Astrocyte (in vitro differentiated cells and primary cell): ENCODE data around the gene RANBP17. TPM values are rescaled to one million over a fixed set of nuclear protein-coding genes. Genes with fewer than 3 reads are reported as not detected.

ENCODE experiments used
- DNase-seq: peaks from one replicate; pipeline ENCODE4 v3.0.0-alpha.2; 2010; ENCODE audit warnings: low read depth
- FAIRE-seq: peaks from 2 replicates; lab custom pipeline; 2011; peaks lifted over from hg19 to GRCh38; lab: Jason Lieb, UNC
- H2AFZ ChIP-seq: 2 replicates; pipeline ENCODE4 v1.6.0; 2012; ENCODE audit warnings: low read depth, low read length, inconsistent platforms
- H3K27ac ChIP-seq: 2 replicates; pipeline ENCODE4 v1.5.1; 2011; ENCODE audit warnings: low read depth, low read length, inconsistent platforms
- H3K27me3 ChIP-seq: 2 replicates; pipeline ENCODE4 v1.6.0; 2011; ENCODE audit warnings: low read length, inconsistent platforms; ENCODE audit not compliant: insufficient read depth
- H3K36me3 ChIP-seq: 2 replicates; pipeline ENCODE4 v1.5.1; 2011; ENCODE audit warnings: low read length, inconsistent platforms; ENCODE audit not compliant: insufficient read depth
- H3K4me1 ChIP-seq: 2 replicates; pipeline ENCODE4 v1.5.1; 2011; ENCODE audit warnings: low read length, inconsistent platforms; ENCODE audit not compliant: insufficient read depth
- H3K4me2 ChIP-seq: 2 replicates; pipeline ENCODE4 v1.6.0; 2012; ENCODE audit warnings: low read length, inconsistent platforms
- H3K4me3 ChIP-seq: 2 replicates; pipeline ENCODE4 v1.5.1; 2011; ENCODE audit warnings: low read depth, mild to moderate bottlenecking, low read length, inconsistent platforms; ENCODE audit not compliant: insufficient read depth
- H3K79me2 ChIP-seq: 2 replicates; pipeline ENCODE4 v1.6.0; 2012; ENCODE audit warnings: mild to moderate bottlenecking, low read length, inconsistent platforms; ENCODE audit not compliant: insufficient read depth
- H3K9ac ChIP-seq: 2 replicates; pipeline ENCODE4 v1.6.0; 2012; ENCODE audit warnings: mild to moderate bottlenecking, low read length, inconsistent platforms
- H3K9me3 ChIP-seq: 2 replicates; pipeline ENCODE4 v1.5.1; 2012; ENCODE audit warnings: low read depth, mild to moderate bottlenecking, low read length, inconsistent platforms; ENCODE audit not compliant: insufficient read depth
- H4K20me1 ChIP-seq: 2 replicates; pipeline ENCODE4 v1.6.0; 2012; ENCODE audit warnings: low read length, inconsistent platforms; ENCODE audit not compliant: insufficient read depth
- H3K27ac Mint-ChIP-seq: one replicate; pipeline ENCODE4 v1.8.0; 2021; ENCODE audit warnings: mild to moderate bottlenecking, mixed read lengths; ENCODE audit not compliant: unreplicated experiment
- H3K27me3 Mint-ChIP-seq: one replicate; pipeline ENCODE4 v1.8.0; 2021; ENCODE audit warnings: low read depth, mixed read lengths; ENCODE audit not compliant: unreplicated experiment
- H3K36me3 Mint-ChIP-seq: one replicate; pipeline ENCODE4 v1.8.0; 2021; ENCODE audit warnings: low read depth, mixed read lengths; ENCODE audit not compliant: unreplicated experiment
- H3K4me1 Mint-ChIP-seq: one replicate; pipeline ENCODE4 v1.8.0; 2021; ENCODE audit warnings: low read depth, mixed read lengths; ENCODE audit not compliant: unreplicated experiment
- H3K4me3 Mint-ChIP-seq: one replicate; pipeline ENCODE4 v1.8.0; 2021; ENCODE audit warnings: mild to moderate bottlenecking, moderate library complexity, mixed read lengths; ENCODE audit not compliant: unreplicated experiment
- H3K9me3 Mint-ChIP-seq: one replicate; pipeline ENCODE4 v1.8.0; 2021; ENCODE audit warnings: mild to moderate bottlenecking, mixed read lengths; ENCODE audit not compliant: unreplicated experiment
- EZH2 ChIP-seq: IDR thresholded peaks from 2 replicates; pipeline ENCODE4 v1.6.1; 2012; ENCODE audit warnings: mild to moderate bottlenecking, low read length, inconsistent platforms; ENCODE audit not compliant: insufficient read depth
- total RNA-seq: library from RNA; stranded (reverse); gene quantifications from 2 replicates; pipeline ENCODE4 v1.2.1, GENCODE V29; 2021
- TF ChIP-seq, protein P1 (sequence below): IDR thresholded peaks from 2 replicates; pipeline ENCODE4 v1.5.1; 2011; ENCODE audit warnings: low read depth, mild to moderate bottlenecking, inconsistent platforms, low read length, moderate library complexity; ENCODE audit not compliant: insufficient read depth

The RANBP17 gene
- total RNA-seq, 1 donor from 2014 or later = 16.2 TPM

DNA sequence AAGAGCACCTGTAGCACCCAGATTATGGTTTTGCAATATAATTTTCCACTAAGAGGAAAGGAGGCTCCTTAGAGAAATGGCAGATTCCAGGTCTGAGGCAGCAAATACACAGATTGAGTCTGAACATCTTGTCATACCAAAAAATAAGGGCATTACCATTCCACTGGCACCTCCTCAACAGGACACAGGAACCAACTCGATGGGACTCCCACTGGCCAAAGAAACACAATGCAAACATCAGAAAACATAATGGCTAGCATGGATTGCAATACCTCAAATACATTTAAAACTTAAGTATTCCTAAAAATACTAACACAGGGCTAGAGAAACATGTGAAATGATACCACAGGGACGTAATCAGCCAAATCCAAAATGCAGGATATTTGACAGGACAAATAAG, 12.4 kb upstream of the RANBP17 start:
- Histone ChIP-seq H3K4me1 (no peaks in the 10 kb centered on the region), H3K9me3 (no peaks in the 10 kb centered on the region), H3K4me3 (no peak overlapping the region), H3K9ac (no peak overlapping the region), H3K79me2 (no peaks in the 10 kb centered on the region), H2AFZ (no peak overlapping the region), H3K36me3 (no peaks in the 10 kb centered on the region), H3K27me3 (no peaks in the 10 kb centered on the region), H3K4me2 (no peak overlapping the region), H3K27ac (no peak overlapping the region), H4K20me1 (no peaks in the 10 kb centered on the region)
- H3K9me3 Mint-ChIP-seq = no peaks in the 10 kb centered on the region
- no peak for DNase-seq
- no peak overlapping the region for H3K27ac Mint-ChIP-seq
- no peak for TF ChIP-seq EZH2
- TF ChIP-seq, protein P1, sequence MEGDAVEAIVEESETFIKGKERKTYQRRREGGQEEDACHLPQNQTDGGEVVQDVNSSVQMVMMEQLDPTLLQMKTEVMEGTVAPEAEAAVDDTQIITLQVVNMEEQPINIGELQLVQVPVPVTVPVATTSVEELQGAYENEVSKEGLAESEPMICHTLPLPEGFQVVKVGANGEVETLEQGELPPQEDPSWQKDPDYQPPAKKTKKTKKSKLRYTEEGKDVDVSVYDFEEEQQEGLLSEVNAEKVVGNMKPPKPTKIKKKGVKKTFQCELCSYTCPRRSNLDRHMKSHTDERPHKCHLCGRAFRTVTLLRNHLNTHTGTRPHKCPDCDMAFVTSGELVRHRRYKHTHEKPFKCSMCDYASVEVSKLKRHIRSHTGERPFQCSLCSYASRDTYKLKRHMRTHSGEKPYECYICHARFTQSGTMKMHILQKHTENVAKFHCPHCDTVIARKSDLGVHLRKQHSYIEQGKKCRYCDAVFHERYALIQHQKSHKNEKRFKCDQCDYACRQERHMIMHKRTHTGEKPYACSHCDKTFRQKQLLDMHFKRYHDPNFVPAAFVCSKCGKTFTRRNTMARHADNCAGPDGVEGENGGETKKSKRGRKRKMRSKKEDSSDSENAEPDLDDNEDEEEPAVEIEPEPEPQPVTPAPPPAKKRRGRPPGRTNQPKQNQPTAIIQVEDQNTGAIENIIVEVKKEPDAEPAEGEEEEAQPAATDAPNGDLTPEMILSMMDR = no peak
- no peaks in the 10 kb centered on the region for H3K27me3 Mint-ChIP-seq
- no peaks in the 10 kb centered on the region for H3K36me3 Mint-ChIP-seq
- peaks cover 2% of the 10 kb centered on the region for H3K4me1 Mint-ChIP-seq
- no peak for FAIRE-seq
- H3K4me3 Mint-ChIP-seq = no peak overlapping the region

DNA sequence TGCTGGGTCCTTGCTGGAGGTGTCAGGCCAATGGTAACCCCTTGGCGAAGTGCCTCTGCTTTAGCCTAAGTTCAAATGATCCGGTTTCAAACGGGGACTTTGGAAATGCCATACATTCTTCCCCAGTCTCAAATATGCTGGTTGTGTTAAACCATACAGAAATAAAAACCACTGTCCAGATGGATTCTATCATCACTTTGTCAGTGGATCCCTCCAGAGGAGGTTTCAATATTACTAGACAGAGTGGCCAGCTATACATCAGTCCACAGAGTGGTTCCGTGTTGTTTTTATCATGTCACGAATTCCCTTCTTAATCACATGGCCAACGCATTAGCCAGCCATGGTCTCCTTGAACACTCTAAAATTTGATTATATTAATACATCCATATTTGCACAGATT, 7.3 kb upstream of the RANBP17 start:
- H3K79me2 ChIP-seq = no peaks in the 10 kb centered on the region
- no peak overlapping the region for H3K4me2 ChIP-seq
- no peaks in the 10 kb centered on the region for H3K4me1 Mint-ChIP-seq
- H3K9me3 Mint-ChIP-seq = peaks cover 2% of the 10 kb centered on the region
- no peaks in the 10 kb centered on the region for H3K4me1 ChIP-seq
- DNase-seq (no peak), FAIRE-seq (no peak)
- H3K27ac ChIP-seq = no peak overlapping the region
- no peak overlapping the region for H3K4me3 Mint-ChIP-seq
- no peak overlapping the region for H2AFZ ChIP-seq
- H3K27ac Mint-ChIP-seq = no peak overlapping the region
- H3K36me3 Mint-ChIP-seq = no peaks in the 10 kb centered on the region
- no peaks in the 10 kb centered on the region for H3K27me3 Mint-ChIP-seq
- H3K9ac ChIP-seq = no peak overlapping the region
- no peaks in the 10 kb centered on the region for H3K27me3 ChIP-seq
- H3K9me3 ChIP-seq = no peaks in the 10 kb centered on the region
- no peaks in the 10 kb centered on the region for H4K20me1 ChIP-seq
- TF ChIP-seq EZH2 = no peak
- TF ChIP-seq, protein P1 = no peak
- H3K4me3 ChIP-seq = no peak overlapping the region
- H3K36me3 ChIP-seq = no peaks in the 10 kb centered on the region

- H3K27me3 ChIP-seq = no peaks in the 10 kb centered on the region
- H3K36me3 ChIP-seq = no peaks in the 10 kb centered on the region
- Mint-ChIP-seq H3K4me1 (no peaks in the 10 kb centered on the region), H3K27me3 (no peaks in the 10 kb centered on the region), H3K4me3 (no peak overlapping the region), H3K9me3 (peaks cover 13% of the 10 kb centered on the region), H3K36me3 (no peaks in the 10 kb centered on the region), H3K27ac (no peak overlapping the region)
- H3K4me1 ChIP-seq = no peaks in the 10 kb centered on the region
- H3K4me2 ChIP-seq = no peak overlapping the region
- H3K9me3 ChIP-seq = peaks cover 4% of the 10 kb centered on the region
- H3K27ac ChIP-seq = no peak overlapping the region
- TF ChIP-seq, protein P1 = no peak
- no peak for TF ChIP-seq EZH2
- H3K4me3 ChIP-seq = no peak overlapping the region
- DNase-seq (no peak), FAIRE-seq (no peak)
- no peak overlapping the region for H3K9ac ChIP-seq
- no peak overlapping the region for H2AFZ ChIP-seq
- no peaks in the 10 kb centered on the region for H3K79me2 ChIP-seq
- no peaks in the 10 kb centered on the region for H4K20me1 ChIP-seq
These were observed 4.8 kb upstream of the RANBP17 start for GRCh38 chr5:170857066-170857465.
